Thoracic aorta (tissue), 2 donors: ENCODE data around the gene IL31. TPM values are rescaled to one million over a fixed set of nuclear protein-coding genes. Genes with fewer than 3 reads are reported as not detected.

ENCODE experiments used
- ATAC-seq: fragments of 150-250 bp; one replicate; pipeline ENCODE4 v1.8.0; 2017; ENCODE audit warnings: low read depth; ENCODE audit not compliant: insufficient number of reproducible peaks, low FRiP score
- DNase-seq: peaks from one replicate; pipeline ENCODE4 v3.0.0-alpha.2; 2020; ENCODE audit warnings: low spot score
- H3K27ac ChIP-seq, 2 donors: fragments of 200-600 bp; sonication (generic); 1 replicate in 1 of 2; 2 replicates in 1 of 2; pipeline ENCODE4 v1.5.1; 2016; ENCODE audit warnings: mild to moderate bottlenecking in 2 of 2, moderate library complexity in 2 of 2
- H3K27me3 ChIP-seq: fragments of 200-600 bp; sonication (generic); replicated peaks from 2 replicates; pipeline ENCODE4 v1.6.0; 2016; ENCODE audit warnings: mild to moderate bottlenecking; ENCODE audit not compliant: insufficient read depth
- H3K36me3 ChIP-seq: fragments of 200-600 bp; sonication (generic); one replicate; pipeline ENCODE4 v1.5.1; 2016
- H3K4me1 ChIP-seq, 2 donors: fragments of 200-600 bp; sonication (generic); 1 replicate in 1 of 2; 2 replicates in 1 of 2; pipeline versions ENCODE4 v1.5.1 to v1.6.0; 2016; ENCODE audit warnings: low read depth in 2 of 2, mild to moderate bottlenecking in 1 of 2; ENCODE audit not compliant: control insufficient read depth in 1 of 2
- H3K4me3 ChIP-seq: fragments of 200-600 bp; sonication (generic); 2 replicates; pipeline ENCODE4 v1.5.1; 2016; ENCODE audit warnings: mild to moderate bottlenecking
- H3K9me3 ChIP-seq: fragments of 200-600 bp; sonication (generic); 2 replicates; pipeline ENCODE4 v1.5.1; 2016
- CTCF ChIP-seq: fragments of 200-600 bp; sonication (generic); IDR thresholded peaks from one replicate; pipeline ENCODE4 v1.5.1; 2019; ENCODE audit warnings: antibody characterized with exemption
- total RNA-seq, 2 donors: library from RNA; depleted of rRNA; stranded (reverse); fragments of >200 nt; gene quantifications; one replicate each; pipeline versions ENCODE4 v1.1.0 to v1.2.3, GENCODE V29; 2016

IL31 gene
- total RNA-seq, 2 donors from 2014 or later: not detected

GRCh38 chr12:122171399-122171798, 2.6 kb downstream of the IL31 start:
- no peak for DNase-seq
- no peak for ATAC-seq
- no peaks in the 10 kb centered on the region for H3K36me3 ChIP-seq

GRCh38 chr12:122168492-122168891, 5.5 kb downstream of the IL31 start:
- H3K27ac ChIP-seq: no peak overlapping the region
- no peaks in the 10 kb centered on the region for H3K36me3 ChIP-seq
- no peaks in the 10 kb centered on the region for H3K4me1 ChIP-seq
- DNase-seq (no peak), ATAC-seq (no peak)
- no peaks in the 10 kb centered on the region for H3K9me3 ChIP-seq
- H3K27me3 ChIP-seq: no peaks in the 10 kb centered on the region
- H3K4me3 ChIP-seq: no peak overlapping the region
- TF ChIP-seq CTCF: no peak

More at GRCh38 chr12:122171399-122171798, 2.6 kb downstream of the IL31 start:
- no peaks in the 10 kb centered on the region for H3K4me1 ChIP-seq
- H3K9me3 ChIP-seq: no peaks in the 10 kb centered on the region
- H3K4me3 ChIP-seq: no peak overlapping the region
- H3K27ac ChIP-seq: no peak overlapping the region
- no peak for TF ChIP-seq CTCF
- H3K27me3 ChIP-seq: no peaks in the 10 kb centered on the region

- Histone ChIP-seq H3K36me3 (no peaks in the 10 kb centered on the region), H3K27ac (no peak overlapping the region), H3K27me3 (no peaks in the 10 kb centered on the region), H3K4me1 (no peaks in the 10 kb centered on the region), H3K4me3 (no peak overlapping the region), H3K9me3 (no peaks in the 10 kb centered on the region)
- TF ChIP-seq CTCF: no peak
- ATAC-seq: no peak
- DNase-seq: no peak
These were observed 6.6 kb downstream of the IL31 start for GRCh38 chr12:122167356-122167925.

- Histone ChIP-seq H3K27me3 (no peaks in the 10 kb centered on the region), H3K4me3 (no peak overlapping the region), H3K4me1 (no peaks in the 10 kb centered on the region), H3K9me3 (no peaks in the 10 kb centered on the region), H3K27ac (no peak overlapping the region), H3K36me3 (no peaks in the 10 kb centered on the region)
- no peak for DNase-seq
- ATAC-seq: no peak
- no peak for TF ChIP-seq CTCF
These were observed 7.3 kb downstream of the IL31 start for GRCh38 chr12:122166422-122167349.

GRCh38 chr12:122162976-122163375, 11.0 kb downstream of the IL31 start:
- ATAC-seq (no peak), DNase-seq (no peak)
- no peaks in the 10 kb centered on the region for H3K27me3 ChIP-seq
- no peak for TF ChIP-seq CTCF
- no peaks in the 10 kb centered on the region for H3K36me3 ChIP-seq
- H3K9me3 ChIP-seq: no peaks in the 10 kb centered on the region
- no peak overlapping the region for H3K4me3 ChIP-seq
- no peaks in the 10 kb centered on the region for H3K4me1 ChIP-seq
- H3K27ac ChIP-seq: no peak overlapping the region
